DOHH2 (cell line): ENCODE measurements around the gene PRKAR2B.

Source experiments
- CTCF ChIP-seq: fragments of 200-600 bp; sonication (generic); IDR thresholded peaks from one replicate; pipeline ENCODE4 v1.5.1; 2014; ENCODE audit warnings: antibody characterized with exemption, mild to moderate bottlenecking, low read depth, low read length; ENCODE audit not compliant: poor library complexity, severe bottlenecking
- EZH2phosphoT487 ChIP-seq: fragments of 200-600 bp; sonication (generic); IDR thresholded peaks from 2 replicates; pipeline ENCODE4 v1.6.1; 2017; ENCODE audit warnings: borderline replicate concordance, mild to moderate bottlenecking, antibody characterized with exemption, low read length, moderate library complexity, mixed read lengths

- TF ChIP-seq CTCF (no peak), EZH2phosphoT487 (no peak)
Measured at GRCh38 chr7:107051376-107051775, 6.9 kb downstream of the PRKAR2B start.
